SK-N-SH treated with all-trans-retinoic acid at 6 μM for 48 hours (cell line): Measurements from ENCODE around the gene MPC2.

Source experiments
- ATAC-seq: fragments of 200-7000 bp; cut with Tn5 transposase; 3 replicates; pipeline ENCODE4 v1.9.1; 2020; ENCODE audit warnings: mild to moderate bottlenecking, moderate library complexity
- ARNTL ChIP-seq: fragments of 450-650 bp; formaldehyde crosslinking; IDR thresholded peaks from 2 replicates; pipeline ENCODE4 v1.5.0; 2020; ENCODE audit warnings: low read depth, mild to moderate bottlenecking, moderate library complexity, borderline replicate concordance
- CREB5 ChIP-seq: fragments of 250-450 bp; sonication (Bioruptor Pico); IDR thresholded peaks from 2 replicates; pipeline ENCODE4 v1.5.1; 2020; ENCODE audit warnings: low read depth, mild to moderate bottlenecking, moderate library complexity
- CSDC2 ChIP-seq: fragments of 250-450 bp; sonication (Bioruptor Pico); IDR thresholded peaks from 2 replicates; pipeline ENCODE4 v1.5.0; 2020; ENCODE audit warnings: mild to moderate bottlenecking, moderate library complexity
- ESRRG ChIP-seq: fragments of 250-450 bp; sonication (Bioruptor Pico); IDR thresholded peaks from 2 replicates; pipeline ENCODE4 v1.6.1; 2021; ENCODE audit warnings: mild to moderate bottlenecking
- GLIS3 ChIP-seq: fragments of 250-450 bp; sonication (Bioruptor Pico); IDR thresholded peaks from 2 replicates; pipeline ENCODE4 v1.5.0; 2020; ENCODE audit warnings: mild to moderate bottlenecking, moderate library complexity
- ISL1 ChIP-seq: fragments of 250-450 bp; sonication (Bioruptor Pico); IDR thresholded peaks from 2 replicates; pipeline ENCODE4 v2.1.2; 2022; ENCODE audit warnings: mild to moderate bottlenecking, moderate library complexity
- OSR1 ChIP-seq: fragments of 250-450 bp; sonication (Bioruptor Pico); IDR thresholded peaks from 2 replicates; pipeline ENCODE4 v1.8.0; 2022; ENCODE audit warnings: moderate library complexity, mild to moderate bottlenecking, inconsistent platforms
- PATZ1 ChIP-seq: fragments of 250-450 bp; sonication (Bioruptor Pico); IDR thresholded peaks from 2 replicates; pipeline ENCODE4 v1.8.0; 2020; ENCODE audit warnings: mild to moderate bottlenecking, moderate library complexity, borderline replicate concordance
- POU6F1 ChIP-seq: fragments of 250-450 bp; sonication (Bioruptor Pico); IDR thresholded peaks from 2 replicates; pipeline ENCODE4 v1.8.0; 2021; ENCODE audit warnings: low read depth, mild to moderate bottlenecking, moderate library complexity, borderline replicate concordance
- PPARA ChIP-seq: fragments of 250-450 bp; sonication (Bioruptor Pico); IDR thresholded peaks from 2 replicates; pipeline ENCODE4 v1.5.0; 2020; ENCODE audit warnings: mild to moderate bottlenecking, borderline replicate concordance
- RARB ChIP-seq: fragments of 250-450 bp; sonication (Bioruptor Pico); IDR thresholded peaks from 2 replicates; pipeline ENCODE4 v1.8.0; 2021; ENCODE audit warnings: mild to moderate bottlenecking, moderate library complexity
- SNAI2 ChIP-seq: fragments of 250-450 bp; sonication (Bioruptor Pico); IDR thresholded peaks from 2 replicates; pipeline ENCODE4 v1.5.0; 2020; ENCODE audit warnings: mild to moderate bottlenecking, moderate library complexity
- ZC3H10 ChIP-seq: fragments of 250-450 bp; sonication (Bioruptor Pico); IDR thresholded peaks from 2 replicates; pipeline ENCODE4 v1.5.1; 2021; ENCODE audit warnings: mild to moderate bottlenecking, moderate library complexity
- ZFP3 ChIP-seq: fragments of 250-450 bp; sonication (Bioruptor Pico); IDR thresholded peaks from 2 replicates; pipeline ENCODE4 v1.5.0; 2020; ENCODE audit warnings: mild to moderate bottlenecking, moderate library complexity
- ZNF565 ChIP-seq: fragments of 450-650 bp; formaldehyde crosslinking; conservative IDR thresholded peaks from 2 replicates; pipeline ENCODE4 v1.5.0; 2020; ENCODE audit warnings: low read depth, mild to moderate bottlenecking, moderate library complexity
- ZNF70 ChIP-seq: fragments of 450-650 bp; formaldehyde crosslinking; IDR thresholded peaks from 2 replicates; pipeline ENCODE4 v1.5.0; 2020; ENCODE audit warnings: mild to moderate bottlenecking, moderate library complexity
- ZNF8 ChIP-seq: fragments of 450-650 bp; formaldehyde crosslinking; IDR thresholded peaks from 2 replicates; pipeline ENCODE4 v1.5.0; 2020; ENCODE audit warnings: mild to moderate bottlenecking, moderate library complexity
- TF ChIP-seq, protein P1 (sequence below): fragments of 250-450 bp; sonication (Bioruptor Pico); IDR thresholded peaks from 2 replicates; pipeline ENCODE4 v1.5.1; 2021; ENCODE audit warnings: mild to moderate bottlenecking, moderate library complexity
- TF ChIP-seq, protein P2 (sequence below): fragments of 250-450 bp; sonication (Bioruptor Pico); IDR thresholded peaks from 2 replicates; pipeline ENCODE4 v1.5.0; 2020; ENCODE audit warnings: mild to moderate bottlenecking, moderate library complexity

MPC2 gene

GRCh38 chr1:167916766-167917511 is 19.9 kb downstream of the MPC2 start:
- no peak for ATAC-seq
- TF ChIP-seq RARB (CRISPR knock-in tag) (no peak), ZNF565 (CRISPR knock-in tag) (no peak), CREB5 (CRISPR knock-in tag) (no peak), GLIS3 (CRISPR knock-in tag) (no peak), ESRRG (CRISPR knock-in tag) (no peak), CSDC2 (CRISPR knock-in tag) (no peak), ZFP3 (no peak)
- TF ChIP-seq, protein P1, sequence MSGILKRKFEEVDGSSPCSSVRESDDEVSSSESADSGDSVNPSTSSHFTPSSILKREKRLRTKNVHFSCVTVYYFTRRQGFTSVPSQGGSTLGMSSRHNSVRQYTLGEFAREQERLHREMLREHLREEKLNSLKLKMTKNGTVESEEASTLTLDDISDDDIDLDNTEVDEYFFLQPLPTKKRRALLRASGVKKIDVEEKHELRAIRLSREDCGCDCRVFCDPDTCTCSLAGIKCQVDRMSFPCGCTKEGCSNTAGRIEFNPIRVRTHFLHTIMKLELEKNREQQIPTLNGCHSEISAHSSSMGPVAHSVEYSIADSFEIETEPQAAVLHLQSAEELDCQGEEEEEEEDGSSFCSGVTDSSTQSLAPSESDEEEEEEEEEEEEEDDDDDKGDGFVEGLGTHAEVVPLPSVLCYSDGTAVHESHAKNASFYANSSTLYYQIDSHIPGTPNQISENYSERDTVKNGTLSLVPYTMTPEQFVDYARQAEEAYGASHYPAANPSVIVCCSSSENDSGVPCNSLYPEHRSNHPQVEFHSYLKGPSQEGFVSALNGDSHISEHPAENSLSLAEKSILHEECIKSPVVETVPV (CRISPR knock-in tag) = no peak

DNA sequence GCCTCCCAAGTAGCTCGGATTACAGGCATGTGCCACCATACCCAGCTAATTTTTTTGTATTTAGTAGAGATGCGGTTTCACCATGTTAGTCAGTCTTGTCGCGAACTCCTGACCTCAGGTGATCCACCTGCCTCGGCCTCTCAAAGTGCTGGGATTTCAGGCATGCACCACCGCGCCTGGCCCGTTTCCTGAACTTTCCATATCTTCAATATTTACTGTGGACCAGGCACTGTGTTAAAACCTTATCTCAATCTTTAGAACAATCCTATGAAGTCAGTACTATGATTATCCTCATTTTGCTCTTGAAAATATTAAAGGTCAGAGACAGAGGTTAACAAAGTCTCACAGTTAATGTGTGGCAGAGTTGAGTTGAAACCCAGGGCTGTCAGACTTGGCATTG is 21.3 kb downstream of the MPC2 start:
- ATAC-seq = no peak
- no peak for TF ChIP-seq ESRRG (CRISPR knock-in tag)
- TF ChIP-seq, protein P2, sequence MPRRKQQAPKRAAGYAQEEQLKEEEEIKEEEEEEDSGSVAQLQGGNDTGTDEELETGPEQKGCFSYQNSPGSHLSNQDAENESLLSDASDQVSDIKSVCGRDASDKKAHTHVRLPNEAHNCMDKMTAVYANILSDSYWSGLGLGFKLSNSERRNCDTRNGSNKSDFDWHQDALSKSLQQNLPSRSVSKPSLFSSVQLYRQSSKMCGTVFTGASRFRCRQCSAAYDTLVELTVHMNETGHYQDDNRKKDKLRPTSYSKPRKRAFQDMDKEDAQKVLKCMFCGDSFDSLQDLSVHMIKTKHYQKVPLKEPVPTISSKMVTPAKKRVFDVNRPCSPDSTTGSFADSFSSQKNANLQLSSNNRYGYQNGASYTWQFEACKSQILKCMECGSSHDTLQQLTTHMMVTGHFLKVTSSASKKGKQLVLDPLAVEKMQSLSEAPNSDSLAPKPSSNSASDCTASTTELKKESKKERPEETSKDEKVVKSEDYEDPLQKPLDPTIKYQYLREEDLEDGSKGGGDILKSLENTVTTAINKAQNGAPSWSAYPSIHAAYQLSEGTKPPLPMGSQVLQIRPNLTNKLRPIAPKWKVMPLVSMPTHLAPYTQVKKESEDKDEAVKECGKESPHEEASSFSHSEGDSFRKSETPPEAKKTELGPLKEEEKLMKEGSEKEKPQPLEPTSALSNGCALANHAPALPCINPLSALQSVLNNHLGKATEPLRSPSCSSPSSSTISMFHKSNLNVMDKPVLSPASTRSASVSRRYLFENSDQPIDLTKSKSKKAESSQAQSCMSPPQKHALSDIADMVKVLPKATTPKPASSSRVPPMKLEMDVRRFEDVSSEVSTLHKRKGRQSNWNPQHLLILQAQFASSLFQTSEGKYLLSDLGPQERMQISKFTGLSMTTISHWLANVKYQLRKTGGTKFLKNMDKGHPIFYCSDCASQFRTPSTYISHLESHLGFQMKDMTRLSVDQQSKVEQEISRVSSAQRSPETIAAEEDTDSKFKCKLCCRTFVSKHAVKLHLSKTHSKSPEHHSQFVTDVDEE = no peak
- TF ChIP-seq CREB5 (CRISPR knock-in tag) = no peak
- TF ChIP-seq ZC3H10 = no peak
- TF ChIP-seq ISL1 = no peak
- TF ChIP-seq SNAI2 = no peak
- TF ChIP-seq ZNF70 (CRISPR knock-in tag) = no peak
- TF ChIP-seq OSR1 = no peak
- TF ChIP-seq PPARA (CRISPR knock-in tag) = no peak
- TF ChIP-seq ZNF8 (CRISPR knock-in tag) = no peak
- TF ChIP-seq, protein P1 (CRISPR knock-in tag) = no peak
- TF ChIP-seq PATZ1 (CRISPR knock-in tag) = no peak
- TF ChIP-seq CSDC2 (CRISPR knock-in tag) = no peak
- no peak for TF ChIP-seq GLIS3 (CRISPR knock-in tag)
- TF ChIP-seq ZFP3 = no peak
- TF ChIP-seq POU6F1 = no peak
- no peak for TF ChIP-seq ARNTL
